Measurements from ENCODE around the gene HGFAC. TPM values are rescaled to one million over a fixed set of nuclear protein-coding genes. Genes with fewer than 3 reads are reported as not detected.

Gene HGFAC
- total and polyA plus RNA-seq, 2 experiments from 2014 or later, result 2.0 to 2.3 TPM

DNA sequence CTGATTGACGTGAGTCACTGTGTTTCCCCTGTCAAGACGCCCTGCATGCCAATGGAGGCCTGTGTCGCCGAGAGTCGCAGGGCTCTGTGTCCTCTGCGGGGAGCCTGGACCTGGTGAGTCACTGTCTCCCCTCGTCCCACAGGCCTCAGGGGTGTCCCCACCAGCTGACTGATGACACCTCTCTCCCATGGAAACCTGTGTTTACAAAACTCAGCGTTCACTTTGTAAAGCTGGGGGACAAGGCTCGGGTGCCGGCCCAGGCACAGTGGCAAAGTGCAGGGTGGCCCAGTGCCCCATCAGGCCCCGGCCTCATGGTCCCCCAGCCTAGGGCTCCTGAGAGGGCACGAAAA is 21.2 kb upstream of the HGFAC start:
- Histone ChIP-seq H3K4me3 (no peak overlapping the region), H3K9me3 (ENCODE audit: low read depth) (no peaks in the 10 kb centered on the region), H3K4me1 (ENCODE audit: low read depth) (no peaks in the 10 kb centered on the region), H3K36me3 (peaks cover 7% of the 10 kb centered on the region), H3K27me3 (no peaks in the 10 kb centered on the region), H3K27ac (no peak overlapping the region)
- DNase-seq (ENCODE audit: low read depth in 1 of 2, low spot score in 1 of 2), result no peak
- TF ChIP-seq, protein P1, sequence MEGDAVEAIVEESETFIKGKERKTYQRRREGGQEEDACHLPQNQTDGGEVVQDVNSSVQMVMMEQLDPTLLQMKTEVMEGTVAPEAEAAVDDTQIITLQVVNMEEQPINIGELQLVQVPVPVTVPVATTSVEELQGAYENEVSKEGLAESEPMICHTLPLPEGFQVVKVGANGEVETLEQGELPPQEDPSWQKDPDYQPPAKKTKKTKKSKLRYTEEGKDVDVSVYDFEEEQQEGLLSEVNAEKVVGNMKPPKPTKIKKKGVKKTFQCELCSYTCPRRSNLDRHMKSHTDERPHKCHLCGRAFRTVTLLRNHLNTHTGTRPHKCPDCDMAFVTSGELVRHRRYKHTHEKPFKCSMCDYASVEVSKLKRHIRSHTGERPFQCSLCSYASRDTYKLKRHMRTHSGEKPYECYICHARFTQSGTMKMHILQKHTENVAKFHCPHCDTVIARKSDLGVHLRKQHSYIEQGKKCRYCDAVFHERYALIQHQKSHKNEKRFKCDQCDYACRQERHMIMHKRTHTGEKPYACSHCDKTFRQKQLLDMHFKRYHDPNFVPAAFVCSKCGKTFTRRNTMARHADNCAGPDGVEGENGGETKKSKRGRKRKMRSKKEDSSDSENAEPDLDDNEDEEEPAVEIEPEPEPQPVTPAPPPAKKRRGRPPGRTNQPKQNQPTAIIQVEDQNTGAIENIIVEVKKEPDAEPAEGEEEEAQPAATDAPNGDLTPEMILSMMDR (IDR thresholded peaks at IDR 0.05; ENCODE audit: low read depth, low read length), result no peak

DNA sequence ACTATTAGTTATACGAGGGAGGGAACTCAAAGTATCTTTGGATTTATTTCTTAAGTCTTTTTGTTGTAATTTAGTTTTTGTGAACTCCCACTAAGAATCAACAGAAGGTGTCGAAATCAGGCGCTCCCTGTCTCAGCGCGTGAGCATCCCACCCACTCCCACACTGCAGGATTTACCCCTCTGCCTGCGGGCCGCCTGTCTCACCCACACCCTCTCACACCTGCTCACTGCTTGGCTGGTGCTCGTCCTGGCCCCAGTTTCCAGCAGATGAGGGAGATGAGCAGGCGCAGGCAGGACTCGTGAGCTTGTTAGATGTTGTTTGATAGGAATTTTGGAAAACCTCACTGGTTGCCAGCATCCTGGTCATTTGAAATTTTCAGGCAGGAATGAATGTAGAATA is 20.8 kb upstream of the HGFAC start:
- Histone ChIP-seq H3K36me3 (peaks cover 7% of the 10 kb centered on the region), H3K4me1 (ENCODE audit: low read depth) (no peaks in the 10 kb centered on the region), H3K4me3 (no peak overlapping the region), H3K9me3 (ENCODE audit: low read depth) (no peaks in the 10 kb centered on the region), H3K27ac (no peak overlapping the region), H3K27me3 (no peaks in the 10 kb centered on the region)
- DNase-seq (ENCODE audit: low read depth in 1 of 2, low spot score in 1 of 2), result no peak
- TF ChIP-seq, protein P1 (IDR thresholded peaks at IDR 0.05; ENCODE audit: low read depth, low read length), result no peak

DNA sequence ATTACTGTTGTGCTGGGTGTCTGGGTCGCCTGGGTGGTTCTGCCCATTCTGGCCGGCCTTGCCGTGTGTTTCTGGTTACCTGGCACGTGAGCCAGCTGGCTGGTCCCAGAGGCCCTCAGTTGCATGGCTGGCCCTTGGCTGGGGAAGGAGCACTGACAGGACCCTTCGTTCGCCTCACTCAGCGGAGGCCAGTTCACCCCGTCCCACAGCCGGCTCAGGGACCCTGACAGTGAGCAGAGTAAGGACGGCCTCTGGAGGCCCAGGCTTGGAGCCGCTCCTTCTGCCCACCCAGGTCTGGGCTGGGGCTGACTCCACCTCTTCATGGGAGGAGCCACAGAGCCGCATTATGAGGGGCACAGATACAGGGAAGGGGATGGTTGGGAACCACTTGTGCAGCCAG is 20.3 kb upstream of the HGFAC start:
- no peak overlapping the region for H3K27ac ChIP-seq
- no peaks in the 10 kb centered on the region for H3K4me1 ChIP-seq (ENCODE audit: low read depth)
- peak in 1 of 2 donors; percentile 55 for DNase-seq (ENCODE audit: low read depth in 1 of 2, low spot score in 1 of 2)
- no peak overlapping the region for H3K4me3 ChIP-seq
- no peaks in the 10 kb centered on the region for H3K9me3 ChIP-seq (ENCODE audit: low read depth)
- peaks cover 7% of the 10 kb centered on the region for H3K36me3 ChIP-seq
- no peaks in the 10 kb centered on the region for H3K27me3 ChIP-seq
- TF ChIP-seq, protein P1 (IDR thresholded peaks at IDR 0.05; ENCODE audit: low read depth, low read length), result no peak

DNA sequence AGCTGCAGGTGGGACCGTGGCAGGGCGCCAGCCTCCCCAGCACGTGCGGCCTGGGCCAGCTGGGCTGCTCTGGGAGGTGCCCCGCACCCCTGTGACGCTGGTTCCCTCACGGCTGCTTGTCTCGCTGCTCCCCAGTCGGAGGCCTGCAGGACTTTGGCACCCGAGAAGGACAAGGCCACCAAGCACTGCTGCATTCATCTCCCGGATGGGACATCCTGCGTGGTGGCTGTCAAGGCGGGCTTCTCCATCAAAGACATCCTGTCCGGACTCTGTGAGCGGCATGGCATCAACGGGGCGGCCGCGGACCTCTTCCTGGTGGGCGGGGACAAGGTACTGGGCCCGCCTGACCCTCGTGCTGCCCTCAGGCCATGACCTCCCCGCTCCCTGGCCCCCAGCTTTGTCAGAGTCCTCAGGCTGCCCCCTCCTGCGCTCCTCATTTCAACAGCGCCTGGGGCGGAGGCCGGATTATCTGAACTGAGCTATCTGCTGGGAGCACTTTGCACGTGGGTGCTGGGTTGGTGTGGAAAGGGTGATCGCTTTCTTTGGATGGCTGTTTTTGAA is 19.4 kb upstream of the HGFAC start:
- no peaks in the 10 kb centered on the region for H3K4me1 ChIP-seq (ENCODE audit: low read depth)
- no peaks in the 10 kb centered on the region for H3K9me3 ChIP-seq (ENCODE audit: low read depth)
- H3K4me3 ChIP-seq, result no peak overlapping the region
- TF ChIP-seq, protein P1 (IDR thresholded peaks at IDR 0.05; ENCODE audit: low read depth, low read length), result no peak
- H3K27ac ChIP-seq, result no peak overlapping the region
- H3K27me3 ChIP-seq, result no peaks in the 10 kb centered on the region
- DNase-seq (ENCODE audit: low read depth in 1 of 2, low spot score in 1 of 2), result no peak
- H3K36me3 ChIP-seq, result peaks cover 4% of the 10 kb centered on the region

DNA sequence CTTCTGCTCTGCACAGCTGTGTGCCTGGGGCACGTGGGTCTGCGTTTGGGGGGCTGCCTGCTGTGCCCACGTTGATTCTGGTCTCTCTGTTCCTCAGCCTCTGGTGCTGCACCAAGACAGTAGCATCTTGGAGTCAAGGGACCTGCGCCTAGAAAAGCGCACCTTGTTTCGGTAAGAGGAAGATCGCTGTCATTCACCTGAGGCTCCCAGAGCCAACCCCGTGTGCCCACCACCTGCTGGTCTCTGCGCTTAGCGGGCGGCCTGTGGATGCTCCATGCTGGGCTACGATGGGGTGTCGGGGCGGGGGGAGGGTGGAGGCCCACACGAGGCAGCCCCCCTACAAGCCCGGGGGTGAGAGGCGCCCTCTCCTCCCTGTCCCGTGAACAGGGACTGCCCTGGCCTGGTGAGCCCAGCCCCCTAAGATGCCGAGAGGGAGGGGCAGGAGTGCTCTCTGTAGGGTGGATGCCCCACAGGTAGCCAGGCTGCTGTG is 18.9 kb upstream of the HGFAC start:
- H3K4me3 ChIP-seq, result no peak overlapping the region
- no peaks in the 10 kb centered on the region for H3K4me1 ChIP-seq (ENCODE audit: low read depth)
- H3K36me3 ChIP-seq, result no peaks in the 10 kb centered on the region
- DNase-seq (ENCODE audit: low read depth in 1 of 2, low spot score in 1 of 2), result no peak
- H3K27ac ChIP-seq, result no peak overlapping the region
- TF ChIP-seq, protein P1 (IDR thresholded peaks at IDR 0.05; ENCODE audit: low read depth, low read length), result no peak
- no peaks in the 10 kb centered on the region for H3K27me3 ChIP-seq
- no peaks in the 10 kb centered on the region for H3K9me3 ChIP-seq (ENCODE audit: low read depth)

Data from cardiac muscle cell (in vitro differentiated cells and primary cell).